ENCODE data around the gene ZNF410. TPM values are rescaled to one million over a fixed set of nuclear protein-coding genes. Genes with fewer than 3 reads are reported as not detected.

The ZNF410 gene
- polyA plus RNA-seq, 1 donor from 2014 or later, result 73.7 TPM

DNA sequence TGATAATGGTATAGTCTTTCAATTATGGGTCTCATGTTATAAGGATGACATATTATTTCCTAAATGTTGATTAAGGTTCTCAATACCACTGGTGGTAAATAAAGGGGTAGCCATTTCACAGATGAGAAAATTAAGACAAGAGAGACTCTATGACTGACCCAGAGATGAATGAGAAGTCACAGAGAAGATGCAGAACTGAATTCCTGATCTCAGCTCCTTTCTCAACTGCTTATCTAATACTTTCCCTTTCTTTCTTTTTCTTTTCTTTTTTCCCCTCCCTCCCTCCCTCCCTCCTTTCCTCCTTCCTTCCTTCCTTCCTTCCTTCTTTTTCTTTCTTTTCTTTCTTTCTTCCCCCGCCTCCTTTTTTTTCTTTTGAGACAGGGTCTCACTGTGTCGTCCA, 43.4 kb upstream of the ZNF410 start:
- Histone ChIP-seq H2AFZ (ENCODE audit: low read depth, low read length) (no peak overlapping the region), H3F3A (ENCODE audit: insufficient read depth, low read length, poor library complexity, severe bottlenecking) (no peaks in the 10 kb centered on the region), H3K4me3 (ENCODE audit: low read length) (no peak overlapping the region), H3K27me3 (ENCODE audit: insufficient read depth, low read depth, low read length) (no peaks in the 10 kb centered on the region), H3K27ac (ENCODE audit: low read length) (no peak overlapping the region), H3K4me2 (ENCODE audit: low read length) (no peak overlapping the region), H3K79me2 (replicated peaks; ENCODE audit: insufficient read depth, low read length) (no peaks in the 10 kb centered on the region), H3K9ac (ENCODE audit: low read length) (no peak overlapping the region), H3K9me2 (ENCODE audit: insufficient read depth, low read length) (no peaks in the 10 kb centered on the region), H4K20me1 (ENCODE audit: insufficient read depth) (no peaks in the 10 kb centered on the region), H3K9me3 (ENCODE audit: low read length) (no peaks in the 10 kb centered on the region), H3K36me3 (ENCODE audit: insufficient read depth, low read length) (no peaks in the 10 kb centered on the region)
- TF ChIP-seq SMC3 (conservative IDR thresholded peaks at IDR 0.05; ENCODE audit: poor library complexity) (no peak), TAF1 (IDR thresholded peaks at IDR 0.05; ENCODE audit: low read depth) (no peak), EP300 (conservative IDR thresholded peaks at IDR 0.05; ENCODE audit: poor library complexity, severe bottlenecking) (no peak), POLR2AphosphoS5 (IDR thresholded peaks at IDR 0.05) (no peak), MXI1 (conservative IDR thresholded peaks at IDR 0.05; ENCODE audit: poor library complexity, severe bottlenecking) (no peak), EZH2 (IDR thresholded peaks at IDR 0.05; ENCODE audit: borderline replicate concordance, insufficient read depth, low read length, poor library complexity, severe bottlenecking) (no peak), RAD21 (conservative IDR thresholded peaks at IDR 0.05) (no peak)
- TF ChIP-seq, protein P1, sequence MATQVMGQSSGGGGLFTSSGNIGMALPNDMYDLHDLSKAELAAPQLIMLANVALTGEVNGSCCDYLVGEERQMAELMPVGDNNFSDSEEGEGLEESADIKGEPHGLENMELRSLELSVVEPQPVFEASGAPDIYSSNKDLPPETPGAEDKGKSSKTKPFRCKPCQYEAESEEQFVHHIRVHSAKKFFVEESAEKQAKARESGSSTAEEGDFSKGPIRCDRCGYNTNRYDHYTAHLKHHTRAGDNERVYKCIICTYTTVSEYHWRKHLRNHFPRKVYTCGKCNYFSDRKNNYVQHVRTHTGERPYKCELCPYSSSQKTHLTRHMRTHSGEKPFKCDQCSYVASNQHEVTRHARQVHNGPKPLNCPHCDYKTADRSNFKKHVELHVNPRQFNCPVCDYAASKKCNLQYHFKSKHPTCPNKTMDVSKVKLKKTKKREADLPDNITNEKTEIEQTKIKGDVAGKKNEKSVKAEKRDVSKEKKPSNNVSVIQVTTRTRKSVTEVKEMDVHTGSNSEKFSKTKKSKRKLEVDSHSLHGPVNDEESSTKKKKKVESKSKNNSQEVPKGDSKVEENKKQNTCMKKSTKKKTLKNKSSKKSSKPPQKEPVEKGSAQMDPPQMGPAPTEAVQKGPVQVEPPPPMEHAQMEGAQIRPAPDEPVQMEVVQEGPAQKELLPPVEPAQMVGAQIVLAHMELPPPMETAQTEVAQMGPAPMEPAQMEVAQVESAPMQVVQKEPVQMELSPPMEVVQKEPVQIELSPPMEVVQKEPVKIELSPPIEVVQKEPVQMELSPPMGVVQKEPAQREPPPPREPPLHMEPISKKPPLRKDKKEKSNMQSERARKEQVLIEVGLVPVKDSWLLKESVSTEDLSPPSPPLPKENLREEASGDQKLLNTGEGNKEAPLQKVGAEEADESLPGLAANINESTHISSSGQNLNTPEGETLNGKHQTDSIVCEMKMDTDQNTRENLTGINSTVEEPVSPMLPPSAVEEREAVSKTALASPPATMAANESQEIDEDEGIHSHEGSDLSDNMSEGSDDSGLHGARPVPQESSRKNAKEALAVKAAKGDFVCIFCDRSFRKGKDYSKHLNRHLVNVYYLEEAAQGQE (IDR thresholded peaks at IDR 0.05; ENCODE audit: borderline replicate concordance), result no peak
- TF ChIP-seq, protein P2, sequence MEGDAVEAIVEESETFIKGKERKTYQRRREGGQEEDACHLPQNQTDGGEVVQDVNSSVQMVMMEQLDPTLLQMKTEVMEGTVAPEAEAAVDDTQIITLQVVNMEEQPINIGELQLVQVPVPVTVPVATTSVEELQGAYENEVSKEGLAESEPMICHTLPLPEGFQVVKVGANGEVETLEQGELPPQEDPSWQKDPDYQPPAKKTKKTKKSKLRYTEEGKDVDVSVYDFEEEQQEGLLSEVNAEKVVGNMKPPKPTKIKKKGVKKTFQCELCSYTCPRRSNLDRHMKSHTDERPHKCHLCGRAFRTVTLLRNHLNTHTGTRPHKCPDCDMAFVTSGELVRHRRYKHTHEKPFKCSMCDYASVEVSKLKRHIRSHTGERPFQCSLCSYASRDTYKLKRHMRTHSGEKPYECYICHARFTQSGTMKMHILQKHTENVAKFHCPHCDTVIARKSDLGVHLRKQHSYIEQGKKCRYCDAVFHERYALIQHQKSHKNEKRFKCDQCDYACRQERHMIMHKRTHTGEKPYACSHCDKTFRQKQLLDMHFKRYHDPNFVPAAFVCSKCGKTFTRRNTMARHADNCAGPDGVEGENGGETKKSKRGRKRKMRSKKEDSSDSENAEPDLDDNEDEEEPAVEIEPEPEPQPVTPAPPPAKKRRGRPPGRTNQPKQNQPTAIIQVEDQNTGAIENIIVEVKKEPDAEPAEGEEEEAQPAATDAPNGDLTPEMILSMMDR (IDR thresholded peaks at IDR 0.05; ENCODE audit: poor library complexity, severe bottlenecking), result no peak

DNA sequence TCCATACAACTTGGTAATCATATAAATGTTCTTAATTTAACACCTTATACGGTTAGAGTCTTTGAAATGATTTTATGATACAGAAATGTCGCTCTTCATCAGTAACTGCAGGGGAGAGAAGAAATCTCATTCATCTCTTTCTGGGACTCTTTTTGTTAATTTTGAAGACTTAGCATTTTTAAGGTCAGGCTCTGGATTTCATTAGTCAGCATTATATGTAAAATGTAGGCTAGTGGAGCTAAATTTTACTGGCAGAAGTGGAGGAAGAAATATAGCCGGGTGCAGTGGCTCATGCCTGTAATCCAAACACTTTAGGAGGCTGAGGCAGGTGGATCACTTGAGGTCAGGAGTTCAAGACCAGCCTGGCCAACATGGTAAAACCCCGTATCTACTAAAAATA, 39.7 kb upstream of the ZNF410 start:
- Histone ChIP-seq H4K20me1 (ENCODE audit: insufficient read depth) (no peaks in the 10 kb centered on the region), H3K4me3 (ENCODE audit: low read length) (no peak overlapping the region), H3K9ac (ENCODE audit: low read length) (no peak overlapping the region), H3K36me3 (ENCODE audit: insufficient read depth, low read length) (no peaks in the 10 kb centered on the region), H3K9me2 (ENCODE audit: insufficient read depth, low read length) (no peaks in the 10 kb centered on the region), H3K9me3 (ENCODE audit: low read length) (no peaks in the 10 kb centered on the region), H2AFZ (ENCODE audit: low read depth, low read length) (no peak overlapping the region), H3K79me2 (replicated peaks; ENCODE audit: insufficient read depth, low read length) (no peaks in the 10 kb centered on the region), H3K27me3 (ENCODE audit: insufficient read depth, low read depth, low read length) (no peaks in the 10 kb centered on the region), H3F3A (ENCODE audit: insufficient read depth, low read length, poor library complexity, severe bottlenecking) (no peaks in the 10 kb centered on the region), H3K27ac (ENCODE audit: low read length) (no peak overlapping the region), H3K4me2 (ENCODE audit: low read length) (no peak overlapping the region)
- no peak for TF ChIP-seq SMC3 (conservative IDR thresholded peaks at IDR 0.05; ENCODE audit: poor library complexity)
- TF ChIP-seq MXI1 (conservative IDR thresholded peaks at IDR 0.05; ENCODE audit: poor library complexity, severe bottlenecking), result no peak
- no peak for TF ChIP-seq POLR2AphosphoS5 (IDR thresholded peaks at IDR 0.05)
- TF ChIP-seq, protein P1 (IDR thresholded peaks at IDR 0.05; ENCODE audit: borderline replicate concordance), result no peak
- no peak for TF ChIP-seq EP300 (conservative IDR thresholded peaks at IDR 0.05; ENCODE audit: poor library complexity, severe bottlenecking)
- TF ChIP-seq RAD21 (conservative IDR thresholded peaks at IDR 0.05), result no peak
- TF ChIP-seq EZH2 (IDR thresholded peaks at IDR 0.05; ENCODE audit: borderline replicate concordance, insufficient read depth, low read length, poor library complexity, severe bottlenecking), result no peak
- no peak for TF ChIP-seq TAF1 (IDR thresholded peaks at IDR 0.05; ENCODE audit: low read depth)
- TF ChIP-seq, protein P2 (IDR thresholded peaks at IDR 0.05; ENCODE audit: poor library complexity, severe bottlenecking), result no peak

Measured in neural cell (in vitro differentiated cells).